NCI-H1694 treated with DMSO at 0.1 percent for 48 hours (cell line): ENCODE data around the gene NKD1.

Source experiments
- DNase-seq: peaks from one replicate; lab custom pipeline; 2025; lab: John Stamatoyannopoulos, UW

NKD1 gene

DNA sequence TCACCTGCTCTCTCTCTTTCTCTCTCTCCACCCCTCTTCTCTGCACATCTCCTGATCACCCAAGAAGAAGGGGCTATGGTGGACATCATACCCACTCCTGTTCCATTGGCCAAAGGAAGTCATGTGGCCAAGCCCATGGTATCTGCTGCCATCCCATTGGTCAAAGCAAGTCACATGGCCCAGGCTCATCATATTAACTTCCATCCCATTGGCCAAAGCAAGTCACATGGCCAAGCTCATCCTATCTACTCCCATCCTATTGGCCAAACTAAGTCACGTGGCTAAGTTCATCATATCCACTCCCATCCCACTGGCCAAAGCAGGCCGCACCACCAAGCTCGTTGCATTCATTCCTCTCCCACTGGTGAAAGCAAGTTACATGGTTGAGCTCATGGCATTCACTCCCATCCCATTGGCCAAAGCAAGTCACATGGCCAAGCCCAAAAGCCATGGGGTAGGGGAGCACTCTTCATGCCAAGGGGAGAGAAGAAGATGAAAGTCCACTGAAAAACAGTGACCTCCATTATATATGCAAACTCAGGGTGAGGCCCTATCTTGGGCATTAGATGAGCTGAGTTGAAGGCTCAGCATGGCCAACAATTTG, 103.7 kb downstream of the NKD1 start:
- DNase-seq: no peak

DNA sequence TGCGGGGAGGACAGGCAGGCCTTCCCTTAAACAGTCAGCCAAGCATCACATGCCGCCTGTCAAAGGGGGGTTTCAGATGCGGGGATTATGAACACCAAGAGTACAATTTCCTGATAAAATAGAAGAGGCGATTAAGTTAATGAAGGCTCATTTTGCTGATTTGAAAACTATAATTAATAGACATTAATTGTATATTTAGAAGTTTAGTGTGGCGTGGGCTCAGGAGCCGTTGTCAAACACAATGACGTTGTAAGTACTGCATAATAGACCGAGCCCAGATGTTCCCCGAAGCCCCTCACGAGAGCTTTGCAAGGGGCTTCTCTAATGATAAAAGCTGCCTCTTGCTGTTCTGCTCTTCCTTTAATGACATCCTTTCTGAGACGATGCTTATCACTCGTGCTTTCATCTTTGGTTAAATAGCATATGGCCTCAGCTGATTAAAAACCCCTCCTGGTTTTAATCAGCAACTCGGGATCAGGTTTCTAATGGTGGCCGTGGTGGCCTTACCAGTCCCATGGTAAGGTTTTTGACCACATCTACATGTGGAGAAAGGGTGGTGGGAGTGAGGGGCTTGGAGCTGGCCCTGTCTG, 104.7 kb downstream of the NKD1 start:
- DNase-seq: no peak

DNA sequence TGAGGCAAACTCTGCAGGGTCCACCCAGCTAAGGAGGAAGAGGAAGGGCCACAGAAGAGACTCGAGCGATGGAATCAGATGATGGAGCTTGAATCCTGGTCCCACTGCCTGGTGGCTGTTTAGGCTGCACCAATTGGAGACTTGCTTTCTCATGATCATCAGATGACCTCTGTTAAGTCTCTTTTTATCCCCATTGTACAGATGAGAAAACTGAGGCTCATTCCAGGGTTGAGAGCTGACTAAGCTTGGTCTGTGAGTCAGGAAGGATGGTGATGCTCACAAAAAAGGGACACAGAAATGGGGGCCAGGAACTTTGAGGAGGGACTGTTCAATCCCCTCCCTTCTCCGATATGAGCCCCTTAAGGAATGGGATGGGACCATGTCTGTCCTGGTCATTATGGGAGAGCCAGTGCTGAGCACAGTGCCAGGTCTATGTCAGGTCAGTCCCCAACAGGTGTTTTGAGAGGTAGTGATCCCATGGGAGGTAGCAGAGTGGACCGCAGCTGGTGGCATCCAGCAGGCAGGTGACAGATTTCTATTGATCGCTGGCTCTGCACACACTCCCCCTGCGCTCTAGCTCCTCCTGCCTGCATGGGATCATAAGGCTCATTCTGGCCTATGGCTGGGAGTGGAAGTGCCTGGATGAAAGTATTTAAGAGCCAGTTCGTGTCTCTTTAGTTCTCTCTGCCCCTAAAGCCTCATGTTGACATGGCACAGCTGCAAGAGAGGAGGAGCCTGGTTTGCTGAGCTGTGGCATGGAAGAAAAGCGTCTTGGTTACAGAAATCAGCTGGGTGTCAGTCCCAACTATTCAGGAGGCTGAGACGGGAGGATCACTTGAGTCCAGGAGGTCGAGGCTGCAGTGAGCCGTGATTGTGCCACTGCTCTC, 105.7 kb downstream of the NKD1 start:
- DNase-seq: no peak

DNA sequence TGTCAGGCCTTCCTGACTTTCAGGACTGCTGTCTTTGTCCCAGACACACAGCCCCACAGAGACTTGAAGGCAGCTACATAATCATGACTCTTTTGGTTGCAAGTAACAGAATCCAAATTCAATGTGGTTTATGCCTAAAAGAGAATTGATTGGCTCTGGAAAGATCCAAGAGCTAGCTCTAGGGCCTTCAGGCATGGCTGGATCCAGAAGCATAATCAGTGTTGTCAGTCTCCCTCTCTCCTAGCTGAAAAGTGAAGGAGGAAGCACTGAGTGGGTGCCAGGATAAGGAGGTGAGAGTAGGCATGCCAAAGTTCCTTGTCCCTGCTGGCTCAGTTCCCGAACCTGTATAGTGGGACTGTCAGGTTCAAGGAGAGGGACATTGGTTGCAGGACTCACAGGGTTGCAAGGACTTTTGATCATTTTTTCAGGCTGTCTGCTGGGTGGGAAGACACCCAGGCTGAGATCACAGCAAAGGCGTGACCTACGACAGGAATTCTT, 107.4 kb downstream of the NKD1 start:
- DNase-seq: no peak

DNA sequence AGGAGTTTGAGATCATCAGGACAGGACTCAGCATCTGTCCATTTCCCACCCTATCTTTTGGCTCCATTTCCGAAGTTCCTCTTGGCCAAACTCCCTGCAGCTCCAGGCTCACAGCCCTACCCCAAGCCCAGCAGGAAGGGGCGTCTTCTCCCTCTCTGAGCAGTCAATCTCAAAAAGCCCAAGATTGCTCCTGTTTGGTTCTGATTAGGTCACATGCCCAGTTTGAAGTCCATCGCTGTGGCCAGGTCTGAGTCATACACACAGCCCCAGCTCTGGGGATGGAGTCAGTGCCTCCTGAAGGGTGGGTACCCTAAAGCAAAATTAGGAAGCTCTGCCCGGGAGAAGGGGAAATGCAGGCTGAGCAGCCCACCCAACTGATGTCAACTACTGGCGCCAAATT, 109.0 kb downstream of the NKD1 start:
- DNase-seq: no peak

DNA sequence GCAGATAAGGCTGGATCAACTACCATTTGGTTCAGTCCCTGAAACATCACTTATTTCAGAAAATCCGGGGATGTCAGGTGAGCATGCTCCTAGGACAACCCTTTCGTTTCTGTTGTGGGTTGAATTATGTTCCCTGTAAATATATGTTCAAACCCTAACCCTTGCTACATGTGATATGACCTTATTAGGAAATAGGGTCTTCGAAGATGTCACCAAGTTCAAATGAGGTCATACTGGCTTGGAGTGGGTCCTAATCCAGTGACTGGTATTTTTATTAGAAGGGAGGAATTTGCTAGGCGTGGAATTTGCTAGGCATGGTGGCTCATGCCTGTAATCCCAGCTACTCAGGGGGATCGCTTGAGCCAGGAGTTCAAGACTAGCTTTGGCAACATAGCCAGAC, 111.6 kb downstream of the NKD1 start:
- DNase-seq: no peak

- DNase-seq: no peak
Measured at GRCh38 chr16:50662306-50662940, 114.2 kb downstream of the NKD1 start.

DNA sequence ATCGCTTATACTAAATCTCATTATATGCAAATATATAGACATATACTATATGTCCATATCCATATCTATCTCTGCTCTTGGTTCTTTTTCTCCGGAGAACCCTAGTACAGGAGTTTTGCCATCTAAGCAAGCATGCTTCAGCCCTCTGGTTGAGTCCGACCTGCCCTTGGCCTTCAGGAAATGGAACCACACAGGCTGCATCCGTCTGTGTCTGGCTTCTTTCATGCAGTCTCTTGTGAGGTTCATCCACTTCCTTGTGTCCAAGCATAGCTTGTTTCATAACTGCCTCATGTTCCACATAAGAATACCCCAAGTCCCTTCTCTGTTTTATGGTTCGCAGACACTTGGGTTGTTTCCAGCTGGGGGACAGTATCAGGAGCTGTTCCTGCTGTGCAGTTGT, 116.1 kb downstream of the NKD1 start:
- no peak for DNase-seq

GRCh38 chr16:50665128-50665878, 117.1 kb downstream of the NKD1 start:
- DNase-seq: peak; percentile 7

DNA sequence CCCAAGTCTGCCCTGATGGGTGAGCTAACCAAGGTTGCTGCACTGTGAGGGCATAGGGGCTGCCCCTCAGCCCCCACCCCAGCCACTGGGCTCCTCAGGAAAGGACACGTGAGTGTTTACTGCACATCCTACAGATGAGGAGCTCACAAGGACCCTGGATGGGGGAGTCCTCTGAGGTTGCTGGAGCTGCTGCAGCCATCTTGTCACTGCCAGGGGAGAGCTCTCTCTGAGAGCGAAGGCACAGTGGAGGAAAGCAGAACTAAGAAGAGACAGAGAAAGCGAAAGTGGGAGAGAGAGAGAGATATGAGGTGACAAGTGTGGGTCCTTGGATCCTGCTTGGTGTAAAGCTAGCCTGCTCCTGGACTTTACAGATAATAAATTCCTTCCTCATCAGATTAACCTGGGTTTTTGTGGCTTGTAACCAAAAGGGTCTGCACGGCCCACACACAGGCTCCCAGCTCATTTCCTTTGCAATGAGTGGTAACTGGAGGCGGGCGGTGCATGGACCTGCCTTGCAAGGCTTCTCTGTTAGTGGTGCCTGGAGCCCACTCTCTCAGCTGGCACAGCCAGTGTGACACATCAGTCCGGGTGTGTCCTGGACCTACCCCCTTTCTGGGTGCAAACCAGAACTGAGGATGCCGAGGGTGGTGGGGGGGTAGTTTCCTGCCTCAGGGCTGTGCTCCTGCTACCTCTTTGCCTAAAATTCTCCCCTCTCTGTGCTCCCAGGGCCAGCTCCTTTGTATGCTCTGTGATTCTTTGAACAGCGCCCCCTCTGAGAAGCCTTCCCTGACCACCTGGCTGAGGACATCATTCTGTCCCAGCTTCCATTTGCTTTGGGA, 118.7 kb downstream of the NKD1 start:
- no peak for DNase-seq

DNA sequence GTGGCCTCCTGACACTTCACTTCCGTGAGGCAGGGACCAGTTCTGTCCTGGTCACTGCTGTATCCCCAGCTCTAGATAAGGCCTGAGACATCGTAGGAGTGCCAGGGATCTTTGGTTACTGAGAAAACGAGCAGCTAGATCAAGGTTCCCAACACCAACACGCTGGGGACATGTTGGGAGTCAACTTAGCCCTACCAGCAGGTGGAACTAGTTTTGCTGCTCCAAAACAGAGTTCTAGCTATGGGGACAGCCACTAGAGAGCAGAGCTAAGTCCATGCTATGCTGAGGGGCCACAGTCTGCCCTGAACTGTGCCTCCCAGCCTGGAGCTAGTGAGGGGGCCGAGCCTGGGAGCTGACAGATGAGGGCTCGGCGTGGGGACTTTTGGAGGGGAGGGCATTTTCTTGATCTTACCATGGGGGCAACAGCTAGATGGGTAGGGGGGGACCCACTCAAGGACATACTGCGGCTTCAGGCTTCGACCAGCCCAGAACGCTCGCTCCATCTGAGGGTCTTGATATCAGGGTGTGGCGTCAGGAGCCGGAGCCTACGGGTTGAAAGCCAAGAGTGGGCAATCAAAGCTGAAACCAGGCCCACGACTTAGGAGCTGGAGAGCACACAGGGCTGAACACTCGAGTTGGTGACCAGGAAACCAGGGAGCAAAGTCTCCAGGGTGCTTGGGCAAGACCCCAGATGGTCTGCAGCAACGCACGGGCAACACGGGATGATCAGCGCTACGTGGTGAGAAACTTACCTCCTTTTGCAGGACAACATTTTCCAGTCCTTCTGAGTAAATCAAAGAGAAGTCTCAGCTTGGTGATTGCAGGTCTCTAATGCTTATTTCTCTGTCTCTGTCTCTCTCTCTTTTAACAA, 119.5 kb downstream of the NKD1 start:
- no peak for DNase-seq

- DNase-seq: no peak
Measured at GRCh38 chr16:50668368-50669008, 120.3 kb downstream of the NKD1 start.

- no peak for DNase-seq
Measured at GRCh38 chr16:50669741-50670140, 121.5 kb downstream of the NKD1 start.

DNA sequence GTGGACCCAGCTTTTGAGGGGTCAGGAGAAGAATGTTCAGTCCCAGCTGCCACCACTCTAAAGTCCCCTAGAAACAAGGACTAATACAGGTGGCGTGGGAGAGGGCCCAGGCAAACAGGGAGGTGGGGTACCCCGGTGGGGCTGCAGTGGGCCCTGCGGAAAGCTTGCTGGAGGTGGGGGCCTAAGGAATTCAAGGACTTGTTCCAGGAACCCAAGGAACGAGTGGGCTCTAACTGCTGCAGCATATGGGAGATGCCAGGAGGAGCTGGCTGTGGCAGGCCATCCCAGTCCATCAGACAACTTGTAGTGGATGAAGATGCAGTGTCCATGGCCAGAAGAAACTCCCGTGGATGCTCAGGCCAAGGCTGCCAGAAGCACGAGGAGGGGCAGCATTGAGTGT, 122.3 kb downstream of the NKD1 start:
- no peak for DNase-seq

GRCh38 chr16:50671644-50672260, 123.6 kb downstream of the NKD1 start:
- peak; percentile 10 for DNase-seq

GRCh38 chr16:50673496-50674275, 125.5 kb downstream of the NKD1 start:
- no peak for DNase-seq

DNA sequence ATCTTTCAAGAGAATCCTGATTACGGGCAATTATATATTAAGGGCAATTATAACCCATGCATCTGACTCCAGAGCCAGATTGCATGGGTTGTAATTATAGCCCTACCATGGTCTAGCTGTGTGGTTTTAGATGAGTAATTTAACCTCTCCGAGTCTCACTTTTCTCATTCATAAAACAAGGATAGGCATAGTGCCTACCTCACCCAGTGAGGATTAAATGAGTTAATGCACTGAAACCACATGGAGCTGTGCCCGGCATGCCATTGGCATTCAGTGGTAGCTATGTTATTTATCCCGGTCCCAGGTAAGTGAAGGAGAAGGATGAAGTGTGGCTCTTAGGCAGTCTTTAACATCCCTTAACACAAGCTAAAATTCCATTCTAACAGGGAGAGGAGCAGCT, 126.6 kb downstream of the NKD1 start:
- DNase-seq: no peak
